Measurements from ENCODE around the gene PRPF31.

DNA sequence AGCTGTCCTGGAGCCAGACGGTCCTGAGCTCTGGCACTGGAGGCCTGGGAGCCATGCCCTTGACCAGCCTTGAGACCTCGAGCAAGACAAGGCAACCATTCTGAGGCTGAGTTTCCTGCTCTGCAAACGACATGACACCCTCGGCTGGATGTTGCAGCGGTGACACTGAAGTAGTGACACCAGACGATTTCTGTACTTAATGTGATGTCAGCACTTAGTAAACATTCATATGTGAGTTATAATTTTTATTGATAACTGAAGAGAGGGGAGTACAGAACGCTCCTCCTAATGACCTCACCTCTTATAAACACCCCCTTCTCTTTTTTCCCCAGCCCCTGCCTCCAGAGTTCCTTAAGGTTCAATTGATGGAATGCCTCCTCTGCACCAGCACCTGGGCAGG is 7.1 kb upstream of the PRPF31 start:
- TF ChIP-seq, protein P1, sequence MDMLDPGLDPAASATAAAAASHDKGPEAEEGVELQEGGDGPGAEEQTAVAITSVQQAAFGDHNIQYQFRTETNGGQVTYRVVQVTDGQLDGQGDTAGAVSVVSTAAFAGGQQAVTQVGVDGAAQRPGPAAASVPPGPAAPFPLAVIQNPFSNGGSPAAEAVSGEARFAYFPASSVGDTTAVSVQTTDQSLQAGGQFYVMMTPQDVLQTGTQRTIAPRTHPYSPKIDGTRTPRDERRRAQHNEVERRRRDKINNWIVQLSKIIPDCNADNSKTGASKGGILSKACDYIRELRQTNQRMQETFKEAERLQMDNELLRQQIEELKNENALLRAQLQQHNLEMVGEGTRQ (IDR thresholded peaks at IDR 0.05; ENCODE audit: low read depth, low read length) = no peak
- no peak for TF ChIP-seq POLR2A (IDR thresholded peaks at IDR 0.05; ENCODE audit: low read depth, low read length)
- TF ChIP-seq, protein P2, sequence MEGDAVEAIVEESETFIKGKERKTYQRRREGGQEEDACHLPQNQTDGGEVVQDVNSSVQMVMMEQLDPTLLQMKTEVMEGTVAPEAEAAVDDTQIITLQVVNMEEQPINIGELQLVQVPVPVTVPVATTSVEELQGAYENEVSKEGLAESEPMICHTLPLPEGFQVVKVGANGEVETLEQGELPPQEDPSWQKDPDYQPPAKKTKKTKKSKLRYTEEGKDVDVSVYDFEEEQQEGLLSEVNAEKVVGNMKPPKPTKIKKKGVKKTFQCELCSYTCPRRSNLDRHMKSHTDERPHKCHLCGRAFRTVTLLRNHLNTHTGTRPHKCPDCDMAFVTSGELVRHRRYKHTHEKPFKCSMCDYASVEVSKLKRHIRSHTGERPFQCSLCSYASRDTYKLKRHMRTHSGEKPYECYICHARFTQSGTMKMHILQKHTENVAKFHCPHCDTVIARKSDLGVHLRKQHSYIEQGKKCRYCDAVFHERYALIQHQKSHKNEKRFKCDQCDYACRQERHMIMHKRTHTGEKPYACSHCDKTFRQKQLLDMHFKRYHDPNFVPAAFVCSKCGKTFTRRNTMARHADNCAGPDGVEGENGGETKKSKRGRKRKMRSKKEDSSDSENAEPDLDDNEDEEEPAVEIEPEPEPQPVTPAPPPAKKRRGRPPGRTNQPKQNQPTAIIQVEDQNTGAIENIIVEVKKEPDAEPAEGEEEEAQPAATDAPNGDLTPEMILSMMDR (conservative IDR thresholded peaks at IDR 0.05; ENCODE audit: low read depth, low read length) = no peak
- TF ChIP-seq MAZ (IDR thresholded peaks at IDR 0.05; ENCODE audit: borderline replicate concordance, low read depth, low read length) = no peak
- no peak for TF ChIP-seq RFX5 (IDR thresholded peaks at IDR 0.05; ENCODE audit: low read depth, low read length)
- no peak for TF ChIP-seq RAD21 (IDR thresholded peaks at IDR 0.05; ENCODE audit: low read length)
- no peak for TF ChIP-seq MXI1 (IDR thresholded peaks at IDR 0.05; ENCODE audit: borderline replicate concordance, low read depth, low read length)
- no peak for TF ChIP-seq BHLHE40 (IDR thresholded peaks at IDR 0.05; ENCODE audit: low read depth, low read length)
- TF ChIP-seq CHD1 (IDR thresholded peaks at IDR 0.05; ENCODE audit: low read depth, low read length) = no peak
